Neural progenitor cell (in vitro differentiated cells): ENCODE results near the gene SCGB3A1. TPM values are rescaled to one million over a fixed set of nuclear protein-coding genes. Genes with fewer than 3 reads are reported as not detected.

Experiments
- DNase-seq: peaks from one replicate; pipeline ENCODE4 v3.0.0-alpha.2; 2016; ENCODE audit warnings: low spot score
- H2AFZ ChIP-seq: fragments of 200-600 bp; sonication (generic); replicated peaks from 2 replicates; pipeline ENCODE4 v1.6.1; 2016; ENCODE audit warnings: antibody characterized with exemption
- H3F3A ChIP-seq: fragments of 200-600 bp; sonication (generic); 2 replicates; pipeline ENCODE4 v1.6.1; 2016; ENCODE audit warnings: antibody characterized with exemption, low read depth
- H3K27ac ChIP-seq: fragments of 200-600 bp; sonication (generic); 2 replicates; pipeline ENCODE4 v1.5.1; 2016; ENCODE audit warnings: mild to moderate bottlenecking
- H3K27me3 ChIP-seq: fragments of 200-600 bp; sonication (generic); 2 replicates; pipeline ENCODE4 v1.6.1; 2016; ENCODE audit warnings: mild to moderate bottlenecking, moderate library complexity
- H3K36me3 ChIP-seq: fragments of 200-600 bp; sonication (generic); 2 replicates; pipeline ENCODE4 v1.5.1; 2016
- H3K4me1 ChIP-seq: fragments of 200-600 bp; sonication (generic); 2 replicates; pipeline ENCODE4 v1.6.1; 2016; ENCODE audit warnings: mixed run types
- H3K4me2 ChIP-seq: fragments of 200-600 bp; sonication (generic); 2 replicates; pipeline ENCODE4 v1.6.1; 2016
- H3K4me3 ChIP-seq: fragments of 200-600 bp; sonication (generic); 2 replicates; pipeline ENCODE4 v1.5.1; 2016
- H3K79me2 ChIP-seq: fragments of 200-600 bp; sonication (generic); 2 replicates; pipeline ENCODE4 v1.6.1; 2016; ENCODE audit warnings: low read depth
- H3K9ac ChIP-seq: fragments of 200-600 bp; sonication (generic); 2 replicates; pipeline ENCODE4 v1.6.1; 2016
- H3K9me3 ChIP-seq: fragments of 200-600 bp; sonication (generic); 2 replicates; pipeline ENCODE4 v1.5.1; 2016; ENCODE audit warnings: low read depth
- H4K20me1 ChIP-seq: fragments of 200-600 bp; sonication (generic); 2 replicates; pipeline ENCODE4 v1.6.1; 2016; ENCODE audit warnings: low read depth
- H3K27ac Mint-ChIP-seq: 3 replicates; pipeline ENCODE4 v1.8.0; 2021; ENCODE audit warnings: mixed read lengths
- H3K27me3 Mint-ChIP-seq: 2 replicates; pipeline ENCODE4 v1.8.0; 2022; ENCODE audit warnings: low read depth, mild to moderate bottlenecking, inconsistent platforms, moderate library complexity, mixed read lengths; ENCODE audit not compliant: insufficient read depth
- H3K36me3 Mint-ChIP-seq: 3 replicates; pipeline ENCODE4 v1.8.0; 2021; ENCODE audit warnings: mixed read lengths
- H3K4me1 Mint-ChIP-seq: 3 replicates; pipeline ENCODE4 v1.8.0; 2021; ENCODE audit warnings: mixed read lengths
- H3K4me3 Mint-ChIP-seq: 3 replicates; pipeline ENCODE4 v1.8.0; 2021; ENCODE audit warnings: mild to moderate bottlenecking, moderate library complexity, mixed read lengths
- H3K9me3 Mint-ChIP-seq: 3 replicates; pipeline ENCODE4 v1.8.0; 2020; ENCODE audit warnings: mixed read lengths
- EZH2 ChIP-seq: fragments of 200-600 bp; sonication (generic); IDR thresholded peaks from 2 replicates; pipeline ENCODE4 v1.6.1; 2017; ENCODE audit warnings: antibody characterized with exemption, mild to moderate bottlenecking, moderate library complexity
- EZH2phosphoT487 ChIP-seq: fragments of 200-600 bp; sonication (generic); IDR thresholded peaks from 2 replicates; pipeline ENCODE4 v1.6.1; 2017; ENCODE audit warnings: antibody characterized with exemption
- total RNA-seq: library from RNA; depleted of rRNA; stranded (reverse); fragments of >200 nt; gene quantifications from 2 replicates; pipeline ENCODE4 v1.2.3, GENCODE V29; 2015; ENCODE audit warnings: low replicate concordance
- TF ChIP-seq, protein P1 (sequence below): fragments of 200-600 bp; sonication (generic); IDR thresholded peaks from 2 replicates; pipeline ENCODE4 v1.5.1; 2017; ENCODE audit warnings: antibody characterized with exemption, mild to moderate bottlenecking

Gene SCGB3A1
- total RNA-seq, 1 donor from 2014 or later: not detected

DNA sequence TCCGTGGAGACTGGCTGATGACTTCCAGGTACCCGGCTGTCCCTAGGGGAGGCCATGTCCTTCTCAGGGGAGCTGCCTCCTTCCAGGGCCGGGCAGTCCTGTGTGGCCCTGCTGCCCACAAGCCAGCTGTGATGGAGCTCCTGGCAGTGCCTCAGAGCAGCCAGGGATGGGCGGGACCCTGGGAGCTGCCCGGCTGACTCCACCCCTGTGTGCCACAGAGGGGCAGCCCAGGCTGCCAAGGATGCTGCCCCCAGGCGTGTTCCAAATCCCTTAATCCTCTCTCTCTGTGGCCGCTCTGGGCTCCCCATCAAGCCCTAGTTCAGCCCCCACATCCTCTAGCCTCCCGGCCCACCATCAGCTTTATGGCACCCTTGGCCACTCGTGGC, 7.0 kb upstream of the SCGB3A1 start:
- peaks cover 6% of the 10 kb centered on the region for H3K27me3 ChIP-seq
- no peaks in the 10 kb centered on the region for H3K36me3 ChIP-seq
- no peak overlapping the region for H3K4me2 ChIP-seq
- H2AFZ ChIP-seq: no peak overlapping the region
- DNase-seq: no peak
- peaks cover 2% of the 10 kb centered on the region for H3K9me3 Mint-ChIP-seq
- TF ChIP-seq EZH2phosphoT487: no peak
- TF ChIP-seq, protein P1, sequence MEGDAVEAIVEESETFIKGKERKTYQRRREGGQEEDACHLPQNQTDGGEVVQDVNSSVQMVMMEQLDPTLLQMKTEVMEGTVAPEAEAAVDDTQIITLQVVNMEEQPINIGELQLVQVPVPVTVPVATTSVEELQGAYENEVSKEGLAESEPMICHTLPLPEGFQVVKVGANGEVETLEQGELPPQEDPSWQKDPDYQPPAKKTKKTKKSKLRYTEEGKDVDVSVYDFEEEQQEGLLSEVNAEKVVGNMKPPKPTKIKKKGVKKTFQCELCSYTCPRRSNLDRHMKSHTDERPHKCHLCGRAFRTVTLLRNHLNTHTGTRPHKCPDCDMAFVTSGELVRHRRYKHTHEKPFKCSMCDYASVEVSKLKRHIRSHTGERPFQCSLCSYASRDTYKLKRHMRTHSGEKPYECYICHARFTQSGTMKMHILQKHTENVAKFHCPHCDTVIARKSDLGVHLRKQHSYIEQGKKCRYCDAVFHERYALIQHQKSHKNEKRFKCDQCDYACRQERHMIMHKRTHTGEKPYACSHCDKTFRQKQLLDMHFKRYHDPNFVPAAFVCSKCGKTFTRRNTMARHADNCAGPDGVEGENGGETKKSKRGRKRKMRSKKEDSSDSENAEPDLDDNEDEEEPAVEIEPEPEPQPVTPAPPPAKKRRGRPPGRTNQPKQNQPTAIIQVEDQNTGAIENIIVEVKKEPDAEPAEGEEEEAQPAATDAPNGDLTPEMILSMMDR: no peak
- no peak for TF ChIP-seq EZH2
- H3F3A ChIP-seq: no peaks in the 10 kb centered on the region
- H4K20me1 ChIP-seq: no peaks in the 10 kb centered on the region
- no peaks in the 10 kb centered on the region for H3K4me1 ChIP-seq
- H3K27ac Mint-ChIP-seq: no peak overlapping the region
- no peaks in the 10 kb centered on the region for H3K36me3 Mint-ChIP-seq
- peaks cover 10% of the 10 kb centered on the region for H3K27me3 Mint-ChIP-seq
- H3K4me3 Mint-ChIP-seq: no peak overlapping the region
- H3K4me3 ChIP-seq: no peak overlapping the region
- H3K4me1 Mint-ChIP-seq: peaks cover 3% of the 10 kb centered on the region
- H3K9ac ChIP-seq: no peak overlapping the region
- no peak overlapping the region for H3K27ac ChIP-seq
- no peaks in the 10 kb centered on the region for H3K79me2 ChIP-seq
- no peaks in the 10 kb centered on the region for H3K9me3 ChIP-seq

DNA sequence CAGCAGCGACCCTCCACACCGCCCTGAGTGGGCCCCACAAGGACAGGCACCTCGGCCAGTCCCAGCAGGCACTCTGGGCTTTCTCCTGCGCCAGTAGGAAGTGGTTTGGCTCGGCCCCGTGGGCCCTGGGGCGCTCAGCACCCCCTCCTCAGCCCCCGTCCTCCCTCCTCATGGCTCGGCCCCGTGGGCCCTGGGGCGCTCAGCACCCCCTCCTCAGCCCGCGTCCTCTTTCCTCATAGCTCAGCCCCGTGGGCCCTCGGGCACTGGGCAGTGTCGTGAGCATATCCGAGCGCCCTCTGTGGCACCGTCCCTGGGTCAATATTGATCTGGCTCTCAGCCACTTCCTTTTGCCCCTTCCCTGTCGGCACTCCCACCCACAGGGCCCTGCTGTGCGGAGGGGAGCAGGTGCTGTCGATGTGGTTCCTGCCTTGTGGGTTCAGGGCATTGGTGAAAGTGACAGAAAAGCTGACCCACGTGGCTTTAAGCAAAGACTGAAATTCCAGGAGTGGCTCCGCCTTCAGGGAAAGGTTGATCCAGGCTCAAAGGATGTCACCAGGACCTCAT, 5.5 kb upstream of the SCGB3A1 start:
- Histone ChIP-seq H2AFZ (no peak overlapping the region), H3K9me3 (no peaks in the 10 kb centered on the region), H3K4me3 (no peak overlapping the region), H3K27me3 (peaks cover 22% of the 10 kb centered on the region), H3K4me1 (no peaks in the 10 kb centered on the region), H3K9ac (no peak overlapping the region), H4K20me1 (no peaks in the 10 kb centered on the region), H3K27ac (no peak overlapping the region), H3K79me2 (no peaks in the 10 kb centered on the region), H3K4me2 (no peak overlapping the region), H3K36me3 (no peaks in the 10 kb centered on the region), H3F3A (peaks cover 3% of the 10 kb centered on the region)
- Mint-ChIP-seq H3K9me3 (peaks cover 2% of the 10 kb centered on the region), H3K4me1 (peaks cover 9% of the 10 kb centered on the region), H3K4me3 (no peak overlapping the region), H3K36me3 (peaks cover 2% of the 10 kb centered on the region), H3K27me3 (peaks cover 25% of the 10 kb centered on the region), H3K27ac (no peak overlapping the region)
- DNase-seq: no peak
- TF ChIP-seq EZH2phosphoT487 (no peak), EZH2 (no peak)
- TF ChIP-seq, protein P1: no peak

DNA sequence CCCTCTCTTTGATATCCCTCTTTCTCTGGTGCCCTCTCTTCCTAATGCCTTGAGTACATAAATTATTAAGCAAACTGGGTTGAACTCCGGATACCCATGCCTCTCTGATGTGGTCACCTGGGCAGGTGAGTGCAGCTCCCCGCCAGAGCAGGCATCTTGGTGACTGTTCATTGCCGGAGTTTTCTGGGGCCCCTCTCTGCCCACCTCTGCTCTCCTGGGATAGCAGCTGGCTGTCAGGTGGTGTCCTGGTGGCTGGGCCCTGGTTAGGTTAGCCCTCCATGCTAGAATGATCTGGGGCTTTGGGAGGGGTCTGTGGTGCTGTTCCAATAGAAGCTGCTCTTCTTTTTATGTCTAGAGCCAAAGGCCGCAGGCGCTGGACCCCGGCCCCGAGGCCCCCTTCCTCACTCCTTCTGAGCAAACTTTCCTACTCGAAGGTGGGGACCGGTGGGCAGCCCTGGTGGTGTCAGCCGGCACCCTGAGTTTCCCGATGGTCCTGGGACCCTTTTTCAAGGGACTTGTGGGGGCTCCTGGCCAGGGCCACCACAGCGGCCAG, 4.9 kb upstream of the SCGB3A1 start:
- Mint-ChIP-seq H3K36me3 (peaks cover 2% of the 10 kb centered on the region), H3K4me1 (peaks cover 7% of the 10 kb centered on the region), H3K4me3 (no peak overlapping the region), H3K27me3 (peaks cover 23% of the 10 kb centered on the region), H3K27ac (no peak overlapping the region), H3K9me3 (peaks cover 2% of the 10 kb centered on the region)
- Histone ChIP-seq H3K79me2 (no peaks in the 10 kb centered on the region), H3K36me3 (no peaks in the 10 kb centered on the region), H4K20me1 (no peaks in the 10 kb centered on the region), H3K4me2 (no peak overlapping the region), H3K27ac (no peak overlapping the region), H3K9ac (no peak overlapping the region), H2AFZ (no peak overlapping the region), H3F3A (peaks cover 3% of the 10 kb centered on the region), H3K4me1 (no peaks in the 10 kb centered on the region), H3K4me3 (no peak overlapping the region), H3K9me3 (no peaks in the 10 kb centered on the region), H3K27me3 (peaks cover 28% of the 10 kb centered on the region)
- DNase-seq: no peak
- TF ChIP-seq EZH2phosphoT487 (no peak), EZH2 (no peak)
- TF ChIP-seq, protein P1: no peak
